Measurements from ENCODE around the gene ATP5F1E. TPM values are rescaled to one million over a fixed set of nuclear protein-coding genes. Genes with fewer than 3 reads are reported as not detected.

Gene ATP5F1E
- total RNA-seq, 2 donors from 2014 or later, result 41.3 to 42.0 TPM

GRCh38 chr20:58982406-58983114, 49.6 kb downstream of the ATP5F1E start:
- Histone ChIP-seq H3K9me3 (no peaks in the 10 kb centered on the region), H3K27me3 (no peaks in the 10 kb centered on the region), H3K27ac (no peak overlapping the region), H3K36me3 (peaks cover 14% of the 10 kb centered on the region), H3K4me3 (peak overlapping the region; percentile 69 to 82), H3K4me1 (peaks cover 0 to 46% of the 10 kb centered on the region in 2 donors)
- TF ChIP-seq, protein P1, sequence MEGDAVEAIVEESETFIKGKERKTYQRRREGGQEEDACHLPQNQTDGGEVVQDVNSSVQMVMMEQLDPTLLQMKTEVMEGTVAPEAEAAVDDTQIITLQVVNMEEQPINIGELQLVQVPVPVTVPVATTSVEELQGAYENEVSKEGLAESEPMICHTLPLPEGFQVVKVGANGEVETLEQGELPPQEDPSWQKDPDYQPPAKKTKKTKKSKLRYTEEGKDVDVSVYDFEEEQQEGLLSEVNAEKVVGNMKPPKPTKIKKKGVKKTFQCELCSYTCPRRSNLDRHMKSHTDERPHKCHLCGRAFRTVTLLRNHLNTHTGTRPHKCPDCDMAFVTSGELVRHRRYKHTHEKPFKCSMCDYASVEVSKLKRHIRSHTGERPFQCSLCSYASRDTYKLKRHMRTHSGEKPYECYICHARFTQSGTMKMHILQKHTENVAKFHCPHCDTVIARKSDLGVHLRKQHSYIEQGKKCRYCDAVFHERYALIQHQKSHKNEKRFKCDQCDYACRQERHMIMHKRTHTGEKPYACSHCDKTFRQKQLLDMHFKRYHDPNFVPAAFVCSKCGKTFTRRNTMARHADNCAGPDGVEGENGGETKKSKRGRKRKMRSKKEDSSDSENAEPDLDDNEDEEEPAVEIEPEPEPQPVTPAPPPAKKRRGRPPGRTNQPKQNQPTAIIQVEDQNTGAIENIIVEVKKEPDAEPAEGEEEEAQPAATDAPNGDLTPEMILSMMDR (IDR thresholded peaks at IDR 0.05), result no peak
- no peak for DNase-seq (ENCODE audit: low spot score)

DNA sequence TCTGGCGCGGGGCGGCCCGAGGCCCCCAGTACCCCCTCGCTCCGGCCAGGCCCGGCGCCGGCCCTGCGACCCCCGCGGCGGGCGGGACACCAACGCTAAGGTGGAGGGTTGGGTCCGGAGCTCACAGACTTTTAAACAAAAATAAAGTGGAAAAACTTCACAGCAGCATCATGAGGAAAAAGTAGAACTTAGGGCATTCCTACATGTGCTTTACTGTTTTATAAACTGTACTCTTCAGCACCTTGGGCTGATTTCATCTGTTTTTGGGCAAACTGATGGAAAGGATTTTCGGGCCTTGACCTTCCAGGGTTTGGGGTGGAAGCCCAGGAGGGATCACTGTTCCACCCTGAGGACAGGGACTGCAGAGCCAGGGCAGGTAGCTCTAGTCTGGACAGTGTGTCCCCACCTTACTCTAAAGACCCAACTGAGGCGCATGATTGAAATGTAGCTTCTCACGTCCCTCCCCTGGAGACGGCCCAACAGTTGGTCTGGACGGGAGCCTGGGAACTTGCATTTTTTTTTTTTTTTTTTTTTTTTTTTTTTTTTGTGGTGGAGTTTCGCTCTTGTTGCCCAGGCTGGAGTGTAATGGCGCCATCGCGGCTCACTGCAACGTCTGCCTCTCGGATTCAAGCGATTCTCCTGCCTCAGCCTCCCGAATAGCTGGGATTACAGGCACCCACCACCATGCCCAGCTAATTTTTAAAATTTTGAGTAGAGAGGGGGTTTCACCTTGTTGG, 50.3 kb downstream of the ATP5F1E start:
- no peak for DNase-seq (ENCODE audit: low spot score)
- no peaks in the 10 kb centered on the region for H3K27me3 ChIP-seq
- peak overlapping the region; percentile 71 to 86 for H3K27ac ChIP-seq
- TF ChIP-seq, protein P1 (IDR thresholded peaks at IDR 0.05), result no peak
- peak overlapping the region; percentile 69 to 82 for H3K4me3 ChIP-seq
- H3K36me3 ChIP-seq, result peaks cover 6% of the 10 kb centered on the region
- H3K4me1 ChIP-seq, result peaks cover 0 to 41% of the 10 kb centered on the region in 2 donors
- no peaks in the 10 kb centered on the region for H3K9me3 ChIP-seq

DNA sequence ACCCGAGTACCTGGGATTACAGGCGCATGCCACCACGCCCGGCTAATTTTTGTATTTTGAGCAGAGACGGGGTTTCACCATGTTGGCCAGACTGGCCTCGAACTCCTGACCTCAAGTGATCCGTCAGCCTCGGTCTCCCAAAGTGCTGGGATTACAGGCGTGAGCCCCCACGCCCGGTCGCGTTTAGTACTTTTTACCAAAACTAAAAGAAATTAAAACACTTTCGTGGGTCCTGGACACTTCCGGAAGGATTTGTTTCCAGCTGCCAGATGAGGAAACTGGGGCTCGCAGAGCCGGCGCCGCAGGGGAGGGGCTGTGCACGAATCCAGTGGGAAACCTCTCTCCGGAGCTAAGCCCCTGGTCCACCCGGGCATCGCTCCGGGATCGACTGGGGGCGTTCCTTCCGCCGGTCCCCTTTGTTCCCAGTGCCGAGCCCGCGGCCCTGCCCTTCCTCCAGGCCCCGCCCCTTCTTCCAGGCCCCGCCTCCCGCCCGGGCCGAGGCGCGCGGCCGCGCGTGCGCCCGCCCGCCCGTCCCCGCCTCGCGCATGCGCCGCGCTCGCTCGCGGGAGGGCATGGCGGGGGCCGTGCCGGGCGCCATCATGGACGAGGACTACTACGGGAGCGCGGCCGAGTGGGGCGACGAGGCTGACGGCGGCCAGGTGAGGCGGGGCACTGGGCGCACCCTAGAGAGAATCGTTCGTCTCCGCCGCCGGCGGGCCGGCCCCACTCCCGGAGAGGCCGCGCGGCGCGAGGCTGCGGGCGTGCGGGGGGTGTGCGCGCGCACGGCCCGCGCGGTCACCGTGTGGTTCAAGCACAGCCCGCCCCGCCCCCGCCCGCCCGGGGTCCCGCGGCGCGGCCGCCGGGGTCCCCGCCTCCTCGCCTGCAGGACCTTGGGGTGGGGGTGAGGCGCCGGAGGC, 51.2 kb downstream of the ATP5F1E start, which contains the start of gene NELFCD:
Gene NELFCD (plus strand): TSS at position 546 of the 917 bp plus-strand sequence. CDS start 54 bp downstream, at position 600.
- H3K4me3 ChIP-seq, result peak within 1 kb of the TSS; percentile 69 to 82
- TF ChIP-seq, protein P1 (IDR thresholded peaks at IDR 0.05), result no peak
- no peaks in the 10 kb centered on the region for H3K36me3 ChIP-seq

GRCh38 chr20:58978351-58979190, 53.6 kb downstream of the ATP5F1E start:
- H3K36me3 ChIP-seq, result no peaks in the 10 kb centered on the region
- peak; percentile 16 for DNase-seq (ENCODE audit: low spot score)
- peaks cover 0 to 17% of the 10 kb centered on the region in 2 donors for H3K9me3 ChIP-seq
- no peak overlapping the region for H3K27ac ChIP-seq
- H3K4me3 ChIP-seq, result no peak overlapping the region
- no peaks in the 10 kb centered on the region for H3K27me3 ChIP-seq
- TF ChIP-seq, protein P1 (IDR thresholded peaks at IDR 0.05), result no peak
- peaks cover 0 to 16% of the 10 kb centered on the region in 2 donors for H3K4me1 ChIP-seq

More for the DNA sequence above, 51.2 kb downstream of the ATP5F1E start, which contains the start of gene NELFCD:
- Histone ChIP-seq H3K27me3 (no peaks in the 10 kb centered on the region), H3K4me1 (peaks cover 0 to 36% of the 10 kb centered on the region in 2 donors), H3K9me3 (peaks cover 0 to 3% of the 10 kb centered on the region in 2 donors), H3K27ac (peak within 1 kb of the TSS; percentile 71 to 86)
- peak; percentile 75 for DNase-seq (ENCODE audit: low spot score)
